GM19025 (cell line): Measurements from ENCODE around the gene KANK4.

Source experiments
- ATAC-seq: cut with Tn5 transposase; IDR thresholded peaks from one replicate; pipeline ENCODE4 v1.9.1; 2021; ENCODE audit warnings: mild to moderate bottlenecking, low read depth, moderate library complexity; ENCODE audit not compliant: unreplicated experiment

The KANK4 gene

DNA sequence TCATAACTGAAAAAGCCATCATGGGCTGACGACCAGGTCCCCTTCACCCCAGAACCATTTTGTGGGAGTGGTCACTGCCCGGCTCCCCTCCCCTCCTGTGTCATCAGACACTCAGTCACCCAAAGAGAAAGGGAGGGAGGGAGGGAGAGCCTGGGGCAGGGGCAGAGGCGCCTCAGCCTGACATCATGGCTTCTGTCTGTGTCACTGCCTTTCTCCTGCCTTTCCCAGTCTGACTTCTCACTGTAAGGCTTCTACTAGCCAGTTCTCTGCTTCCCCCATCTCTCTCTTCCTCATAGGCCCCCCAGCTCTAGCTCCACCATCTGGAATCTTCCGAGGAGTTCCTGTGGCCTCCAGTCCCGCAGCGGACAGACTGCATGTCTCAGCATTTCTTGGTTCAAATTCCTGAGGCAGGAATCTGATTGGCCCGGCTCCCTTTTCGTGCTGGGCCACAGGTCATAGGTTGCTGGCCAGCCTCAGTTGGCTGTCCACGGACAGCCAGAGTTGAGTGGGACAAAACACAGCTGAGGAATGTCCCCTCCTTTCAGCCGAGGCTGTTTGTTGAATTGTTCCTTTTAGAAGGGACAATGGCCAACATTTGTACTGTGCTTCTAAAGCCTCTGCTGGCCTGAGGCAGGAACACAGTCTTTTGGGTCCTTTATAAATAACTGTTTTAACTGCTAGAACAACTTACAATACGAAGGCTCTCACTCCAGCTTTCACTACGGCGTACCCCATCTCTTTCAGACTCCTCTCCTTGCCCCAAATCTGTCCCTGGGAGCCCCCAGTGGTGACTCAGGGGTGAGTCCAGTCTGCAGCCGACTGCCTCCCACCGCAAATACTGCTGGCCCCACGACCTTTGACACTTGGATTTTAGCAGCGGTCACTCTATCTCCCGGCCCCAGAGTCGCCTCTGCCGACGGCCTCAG, 18.7 kb upstream of the KANK4 start:
- ATAC-seq, result no peak

DNA sequence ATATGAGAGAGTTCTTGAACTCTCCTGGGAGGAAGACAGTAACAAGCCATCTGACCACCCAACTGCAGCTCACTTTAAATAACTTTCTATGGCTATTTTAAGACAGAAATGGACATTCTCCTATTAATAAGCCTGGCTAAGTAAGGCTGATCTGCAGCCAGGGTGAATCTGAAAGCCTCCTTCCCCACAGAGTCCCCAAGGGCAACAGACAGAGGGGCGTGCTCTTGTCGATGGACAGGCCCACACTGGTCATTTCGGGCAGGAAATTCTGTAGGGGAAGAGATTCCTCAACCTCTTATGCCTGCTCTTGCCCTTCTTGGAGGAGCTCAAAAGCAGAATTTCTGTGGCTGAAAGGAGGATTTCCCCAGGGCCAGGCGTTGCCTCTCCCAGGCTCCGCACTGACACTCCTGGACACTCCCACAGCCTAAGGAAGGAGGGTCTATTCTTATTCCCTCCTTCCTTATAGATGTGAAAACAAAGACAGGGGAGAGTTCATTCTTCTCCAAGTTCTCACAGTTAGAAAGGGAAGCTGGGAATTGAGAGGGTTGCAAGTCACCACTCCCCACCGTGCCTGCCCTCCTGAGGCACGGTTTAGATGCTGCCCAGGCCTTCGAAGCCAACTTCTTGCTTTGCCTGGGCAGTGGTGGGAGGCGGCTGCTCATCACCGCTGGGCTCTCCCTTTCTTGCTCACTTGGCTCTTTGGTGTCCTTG, 17.9 kb upstream of the KANK4 start:
- ATAC-seq, result no peak

DNA sequence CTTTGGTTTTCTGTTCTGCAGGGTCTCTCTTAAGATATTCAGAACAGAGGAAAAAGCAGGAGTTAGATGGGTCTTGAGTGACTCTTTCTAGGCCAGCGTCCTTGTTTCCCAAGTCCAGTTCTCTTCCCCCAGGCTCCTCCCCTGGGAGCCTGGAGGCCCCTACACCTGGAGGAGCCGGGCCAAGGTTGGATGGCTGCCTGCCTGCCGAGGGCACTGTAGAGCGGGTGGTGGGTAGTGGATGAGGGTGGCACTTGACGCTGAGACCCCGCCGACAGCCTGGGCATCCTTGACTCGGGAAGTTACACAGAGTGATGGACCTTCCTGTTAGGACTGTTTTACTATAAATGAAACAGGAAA, 17.4 kb upstream of the KANK4 start:
- ATAC-seq, result no peak

DNA sequence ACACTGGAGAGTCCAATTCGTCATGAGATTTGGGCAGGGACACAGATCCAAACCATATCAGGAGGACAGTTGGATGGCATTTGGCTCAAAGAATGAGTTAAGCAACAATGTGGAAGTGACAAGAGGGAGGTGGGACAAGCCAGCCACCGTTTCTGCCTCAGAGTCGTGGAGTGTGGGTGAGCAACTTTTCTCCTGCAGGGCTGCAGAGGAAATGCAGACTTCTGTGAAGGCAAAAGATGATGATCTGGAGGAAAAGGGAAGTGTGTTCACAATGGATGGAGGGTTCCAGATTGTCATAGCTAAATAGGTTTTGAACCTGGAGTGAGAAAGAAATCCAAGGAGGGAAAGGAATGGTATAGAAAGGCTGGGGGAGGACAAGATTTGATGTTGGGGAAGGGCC, 16.4 kb upstream of the KANK4 start:
- no peak for ATAC-seq

DNA sequence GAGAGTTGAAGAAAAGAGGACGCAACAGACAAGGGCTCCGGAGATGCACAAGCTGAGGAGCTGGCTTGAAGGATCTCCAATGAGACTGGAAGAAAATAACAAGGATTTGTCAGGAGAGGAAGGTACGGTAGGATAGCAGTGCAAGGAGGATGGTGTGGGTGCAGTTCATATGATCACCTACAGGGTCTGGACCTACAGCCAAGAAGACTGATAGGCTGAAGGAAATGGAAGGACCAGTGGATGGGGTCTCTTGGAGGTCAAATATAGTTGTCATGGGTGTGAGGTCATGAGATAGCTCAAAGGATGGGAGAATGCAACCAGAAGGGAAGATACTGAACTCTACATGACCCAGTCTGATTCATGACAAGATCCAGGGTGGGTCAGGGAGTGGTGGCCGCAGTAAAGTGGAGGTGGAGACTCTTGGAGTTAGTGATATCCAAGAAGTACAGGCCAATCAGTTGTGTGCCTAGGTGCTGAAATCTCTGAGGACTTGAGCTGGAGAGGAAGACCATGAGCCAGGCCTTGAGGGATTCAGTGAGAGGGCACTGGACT, 15.3 kb upstream of the KANK4 start:
- ATAC-seq, result no peak

DNA sequence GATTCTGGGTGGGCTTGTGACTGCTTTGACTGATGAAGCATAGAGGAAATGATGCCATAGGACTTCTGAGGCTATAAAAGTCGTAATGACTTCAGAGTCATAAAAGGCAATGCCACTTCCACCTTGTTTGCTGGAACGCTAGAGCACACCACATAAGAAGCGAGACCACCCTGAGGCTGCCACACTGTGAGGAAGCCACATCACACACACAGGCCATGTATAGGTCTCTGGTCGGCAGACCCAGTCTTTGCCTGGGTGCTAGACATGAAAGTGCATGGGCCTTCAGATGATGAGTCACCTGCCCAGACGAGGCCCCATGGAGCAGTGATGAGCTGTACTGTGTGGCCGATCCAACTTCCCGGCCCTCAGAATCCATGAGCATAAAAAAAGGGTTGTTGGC, 14.2 kb upstream of the KANK4 start:
- no peak for ATAC-seq

DNA sequence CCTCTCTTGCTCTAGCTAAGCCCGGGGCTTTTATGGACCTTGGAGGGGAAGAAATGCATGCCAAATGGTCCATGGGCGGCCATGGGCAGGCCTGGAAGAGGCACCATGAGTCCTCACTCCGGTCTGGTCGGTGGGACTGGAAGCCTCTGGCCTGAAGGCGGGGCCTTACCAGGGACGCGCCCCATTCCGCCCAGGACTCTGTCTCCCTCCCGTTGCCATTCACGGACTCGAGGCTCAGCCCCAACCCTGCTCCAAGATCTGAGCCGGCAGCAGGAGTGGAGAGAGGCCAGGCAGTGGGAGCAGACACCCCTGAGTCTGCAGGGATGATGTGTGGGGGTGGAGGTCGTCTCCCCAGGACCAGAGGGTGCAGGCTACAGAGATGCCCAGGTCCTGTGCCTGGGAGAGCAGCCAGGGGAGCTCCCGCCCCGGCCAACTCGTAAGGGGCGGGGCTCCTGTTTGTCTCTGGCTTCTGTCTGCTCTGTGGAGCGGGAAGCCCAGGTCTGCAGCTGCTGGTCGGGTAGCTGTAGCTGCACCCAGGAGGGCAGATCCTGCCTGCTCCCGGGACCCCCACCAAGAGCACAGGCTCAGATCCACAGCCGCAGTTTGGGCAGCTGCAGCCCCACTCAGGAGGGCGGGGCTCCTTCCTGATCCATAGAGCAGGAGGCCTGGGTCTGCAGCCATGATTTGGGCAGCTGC, 8.3 kb upstream of the KANK4 start:
- no peak for ATAC-seq

DNA sequence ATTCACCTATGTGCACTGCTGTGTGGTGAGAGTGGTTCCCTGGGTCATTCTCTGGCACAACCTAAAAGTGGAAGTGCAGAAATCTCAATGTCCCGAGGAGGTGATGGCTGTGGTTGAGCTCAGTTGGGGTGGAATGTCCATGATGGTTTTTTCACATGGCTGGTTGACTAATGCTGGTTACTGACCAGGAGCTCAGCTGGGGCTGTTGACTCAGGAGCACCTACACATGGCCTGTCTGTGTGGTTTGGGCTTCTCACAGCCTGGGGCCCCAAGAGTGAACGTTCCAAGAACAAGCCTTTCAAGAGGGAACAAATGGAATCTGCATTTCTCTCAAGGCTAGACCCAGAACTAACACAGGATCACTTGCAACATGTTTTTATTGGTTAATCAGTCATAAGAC, 6.4 kb upstream of the KANK4 start:
- ATAC-seq, result no peak

DNA sequence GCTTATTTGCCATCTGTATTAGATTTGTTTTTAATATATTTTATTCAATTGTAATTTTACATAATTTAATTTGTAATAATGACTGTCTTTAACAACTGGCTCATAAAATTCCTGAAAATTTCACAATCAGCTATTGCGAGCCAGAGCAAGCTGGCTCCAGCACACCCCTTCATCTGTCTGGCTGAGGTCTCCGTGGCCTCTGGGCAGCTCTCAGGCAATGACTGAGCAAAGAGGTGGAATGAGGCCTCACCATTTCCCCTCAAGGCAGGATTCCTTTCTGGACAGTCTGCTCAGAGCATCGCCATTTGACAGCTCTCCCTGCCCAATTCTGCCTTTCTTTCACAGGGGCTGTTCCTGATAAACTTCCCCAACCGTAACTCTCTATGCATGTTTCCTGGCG, 5.8 kb upstream of the KANK4 start:
- no peak for ATAC-seq

DNA sequence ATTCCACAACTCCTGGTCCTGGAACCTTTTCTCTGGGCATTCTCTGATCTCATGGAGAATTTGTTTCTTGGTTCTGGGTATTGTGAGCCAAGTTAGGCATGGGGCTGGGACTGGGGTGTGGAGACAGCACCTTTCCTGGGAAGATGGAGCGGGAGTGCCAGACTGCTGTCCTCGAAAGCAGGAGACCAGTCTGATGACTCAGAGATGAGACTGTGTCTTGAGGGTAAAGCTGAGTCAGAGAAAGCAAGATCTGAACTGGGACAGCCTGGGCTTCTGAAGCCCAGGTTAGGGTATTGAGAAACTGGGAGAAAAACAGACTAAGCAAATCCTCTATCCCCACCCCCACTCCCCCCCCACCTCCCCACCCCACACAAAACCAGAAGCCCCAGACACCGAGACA, 2.2 kb upstream of the KANK4 start:
- no peak for ATAC-seq

DNA sequence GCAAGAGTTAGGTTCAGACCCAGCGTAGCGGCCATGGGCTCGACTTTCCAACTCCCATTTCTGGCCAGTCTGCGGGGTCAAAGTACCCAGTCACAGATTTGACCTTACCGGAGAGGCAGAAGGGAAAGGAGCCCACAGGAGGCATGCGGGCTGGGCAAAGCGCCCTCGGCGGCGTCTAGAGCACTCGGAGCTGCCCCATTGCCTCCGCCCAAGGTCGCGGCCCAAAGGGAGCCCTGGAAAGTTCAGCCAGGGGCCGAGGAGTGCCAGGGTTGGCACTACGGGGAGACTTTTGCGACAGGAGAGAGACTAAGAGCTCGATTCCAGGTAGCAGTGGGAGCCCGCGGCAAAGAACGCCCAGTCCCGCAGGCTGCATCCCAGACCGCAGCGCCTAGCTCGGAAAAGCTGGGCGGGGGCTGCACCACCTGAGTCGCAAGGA, 896 bp downstream of the KANK4 start:
- no peak for ATAC-seq

DNA sequence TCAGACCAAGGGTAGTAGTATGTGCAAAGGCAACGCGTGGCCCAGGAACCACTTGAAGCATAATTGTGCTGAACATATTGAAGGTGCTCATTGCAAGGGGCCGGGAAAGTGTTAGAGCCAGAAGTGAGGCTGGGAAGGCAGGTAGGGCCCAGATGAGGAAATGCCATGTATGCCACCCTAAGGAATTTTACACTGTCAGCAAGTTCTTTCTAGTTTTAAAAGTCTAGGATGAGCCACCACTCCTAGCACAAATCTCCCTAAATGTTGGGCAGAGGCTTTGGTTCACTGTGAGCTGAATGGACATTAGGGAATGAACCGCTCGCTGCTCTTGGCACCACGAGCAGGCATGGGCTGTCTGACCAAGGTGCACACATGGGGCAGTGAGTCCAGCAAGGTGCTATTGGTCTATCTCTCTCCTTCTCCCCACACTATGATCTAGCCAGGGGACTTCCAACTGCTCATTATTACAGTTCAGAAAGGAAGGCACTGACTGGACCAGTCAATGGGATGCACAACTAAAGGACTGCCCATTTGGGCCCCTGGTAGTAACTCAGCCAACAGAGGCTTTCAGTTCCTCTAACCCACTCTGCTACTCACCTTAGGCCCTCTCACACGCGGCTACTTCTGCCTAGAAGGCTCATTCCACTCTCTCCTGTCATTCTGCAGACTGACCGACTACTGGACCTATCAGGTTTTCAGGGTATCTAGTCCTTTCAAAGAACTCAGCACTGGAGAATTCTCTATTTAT, 2.0 kb downstream of the KANK4 start:
- no peak for ATAC-seq

DNA sequence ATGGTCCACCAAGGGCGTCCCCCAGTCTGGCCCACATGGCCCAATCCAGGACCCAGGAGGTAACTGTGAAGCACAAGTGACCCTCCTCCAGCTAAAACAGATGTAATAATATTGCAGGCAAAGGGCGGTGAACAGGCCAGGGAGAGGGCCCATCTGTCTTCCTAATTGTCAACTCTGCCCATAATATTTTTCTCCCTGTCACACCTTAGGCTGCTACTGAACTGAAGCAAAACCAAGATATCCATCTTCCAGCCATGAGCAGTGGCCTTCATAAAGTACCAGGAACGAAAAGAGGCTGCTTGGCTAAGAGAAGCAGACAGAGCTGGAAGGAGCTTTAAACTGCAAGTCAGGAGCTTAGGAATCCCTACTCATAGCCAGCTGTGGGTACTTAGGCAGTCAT, 3.1 kb downstream of the KANK4 start:
- no peak for ATAC-seq

DNA sequence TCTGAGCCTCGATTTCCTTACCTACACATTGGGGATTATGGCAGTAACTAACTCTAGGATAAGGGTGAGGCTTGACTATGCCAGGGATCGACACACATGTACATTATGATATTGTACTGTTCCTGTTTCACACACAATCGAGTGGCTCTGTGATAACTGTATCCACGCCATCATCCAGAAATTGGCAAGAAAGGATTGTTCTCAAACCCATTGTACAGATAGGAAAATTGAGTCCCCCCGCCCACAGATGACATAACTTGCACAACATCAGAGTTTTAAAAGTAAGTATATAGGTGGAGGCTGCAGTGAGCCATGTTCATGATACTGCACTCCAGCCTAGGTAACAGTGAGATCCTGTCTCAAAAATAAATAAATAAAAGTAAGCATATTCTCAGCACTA, 3.8 kb downstream of the KANK4 start:
- ATAC-seq, result no peak

DNA sequence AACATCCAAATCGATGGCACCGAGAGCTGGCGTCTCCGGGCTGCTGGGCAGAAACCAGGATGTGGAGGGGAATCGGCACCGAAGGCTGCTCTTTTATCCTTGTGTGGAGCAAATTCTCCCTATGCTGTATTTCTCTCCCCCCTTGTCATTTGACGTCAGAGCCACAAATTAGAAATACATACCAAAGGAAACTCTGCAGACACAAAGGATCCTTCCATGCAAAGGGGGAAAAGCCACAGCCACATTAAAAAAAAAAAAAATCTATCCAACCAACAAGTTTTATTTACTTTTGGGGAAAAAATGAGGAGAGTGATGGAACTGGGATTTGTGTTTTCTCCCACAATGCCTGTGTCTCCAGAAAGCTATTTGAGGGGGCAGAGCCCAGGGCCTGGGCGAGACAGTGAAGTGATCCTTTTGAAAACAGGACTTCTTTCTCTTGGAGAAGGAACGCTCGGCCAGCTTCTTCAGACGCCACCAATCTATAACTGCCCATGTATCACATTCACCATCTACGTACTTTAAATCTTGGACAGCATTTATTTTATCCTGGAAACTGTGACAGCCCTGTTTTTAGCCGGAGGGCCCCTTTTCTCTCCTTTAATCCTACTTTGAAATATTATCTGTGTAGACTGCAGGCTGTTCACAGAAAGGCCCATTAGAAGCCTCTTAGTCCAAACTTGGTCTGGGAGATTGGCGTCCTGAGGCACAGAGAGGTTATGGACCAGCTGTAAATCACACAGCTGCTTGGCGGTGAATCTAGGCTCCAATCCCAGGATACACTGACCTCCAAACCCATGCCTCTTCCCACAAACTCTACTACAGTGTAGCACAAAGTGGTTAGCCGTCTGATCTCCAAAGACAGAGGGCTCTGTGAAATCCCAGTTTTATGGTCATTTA, 4.5 kb downstream of the KANK4 start:
- no peak for ATAC-seq

DNA sequence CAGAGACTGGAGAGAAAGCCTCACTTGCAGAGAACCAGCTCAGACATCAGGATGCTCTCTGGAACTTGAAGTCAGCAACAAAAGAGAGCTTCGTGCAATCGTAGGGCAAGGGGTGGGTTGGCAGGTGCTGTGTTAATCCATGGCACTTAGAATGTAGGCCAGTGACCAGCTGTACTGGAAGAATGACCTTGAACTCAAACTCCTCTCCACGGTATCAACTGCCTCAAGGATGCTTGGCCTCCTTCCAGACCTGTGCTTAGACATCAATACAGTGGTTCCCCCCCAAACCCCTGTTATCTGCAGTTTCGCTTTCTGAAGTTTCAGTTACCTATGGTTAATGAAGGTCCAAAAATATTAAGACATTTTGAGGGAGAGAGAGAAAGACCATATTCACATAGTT, 6.5 kb downstream of the KANK4 start:
- no peak for ATAC-seq

DNA sequence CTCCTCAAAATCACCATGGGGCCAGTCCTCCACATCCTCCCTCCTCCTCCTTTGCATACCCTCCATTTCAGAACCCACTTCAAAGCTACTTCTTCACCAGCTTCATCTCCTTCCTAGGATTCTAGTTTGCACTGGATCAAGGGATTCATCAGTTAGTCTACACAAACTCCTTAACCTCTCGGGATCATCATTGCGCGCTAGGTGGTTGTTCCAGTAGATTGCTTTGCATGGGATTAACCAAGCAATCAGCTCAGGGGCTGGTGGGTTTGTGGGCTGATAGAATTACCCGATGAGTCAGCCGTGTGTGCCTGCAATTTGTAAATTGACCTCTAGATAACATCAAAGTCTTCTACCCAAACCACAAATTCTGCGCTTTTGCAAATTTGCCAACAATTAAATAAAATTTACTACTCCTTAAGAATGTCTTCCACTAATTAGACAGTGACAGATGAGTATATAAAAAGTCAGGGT, 7.7 kb downstream of the KANK4 start:
- no peak for ATAC-seq

DNA sequence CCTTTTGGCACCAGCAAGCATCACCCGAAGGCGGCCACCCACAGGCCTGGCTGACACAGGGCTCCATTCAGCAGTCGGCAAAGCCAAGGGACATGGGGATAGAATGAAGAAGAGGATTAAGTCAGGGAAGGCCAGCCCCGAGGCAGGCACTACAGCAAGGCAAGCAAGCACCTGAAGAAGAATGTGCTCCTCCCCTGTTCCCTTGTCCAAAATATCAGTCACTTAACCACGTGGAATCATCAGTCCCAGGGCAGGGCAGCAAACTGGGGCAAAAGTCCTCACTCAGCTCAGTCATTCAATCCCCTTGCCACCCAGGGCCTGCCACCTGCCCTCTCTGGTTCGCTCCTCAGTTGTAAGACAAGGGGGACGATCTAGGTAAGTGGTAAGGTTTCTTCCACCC, 9.3 kb downstream of the KANK4 start:
- ATAC-seq, result no peak

DNA sequence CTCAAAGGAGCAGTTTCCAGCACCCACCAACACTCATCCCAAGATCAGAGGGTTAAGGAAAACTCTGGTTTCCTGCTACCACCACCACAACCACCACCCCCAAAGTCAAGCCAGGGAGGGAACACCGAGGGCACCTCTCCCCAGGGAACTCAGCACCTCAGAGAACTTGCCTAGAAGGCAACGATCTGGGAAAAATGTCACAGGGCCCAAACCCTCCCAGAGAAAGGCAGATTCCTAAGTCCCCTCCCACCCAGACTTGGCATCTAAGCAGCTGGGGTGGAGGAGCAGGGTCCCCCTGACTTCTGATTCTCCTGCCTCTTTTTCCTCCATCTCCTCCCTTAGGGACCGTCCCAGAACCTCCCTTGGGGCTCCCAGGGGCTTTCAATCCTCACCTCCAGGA, 10.6 kb downstream of the KANK4 start:
- no peak for ATAC-seq
